ENCODE results near the gene STARD3.
A peak's percentile ranks its signal among the peaks of the same experiment; 100 is the strongest.
"Not testable (repeated sequence)": the region's sequence is repeated elsewhere in the genome, so short reads cannot be mapped to it uniquely, and the experiment has no call there.

The STARD3 gene

DNA sequence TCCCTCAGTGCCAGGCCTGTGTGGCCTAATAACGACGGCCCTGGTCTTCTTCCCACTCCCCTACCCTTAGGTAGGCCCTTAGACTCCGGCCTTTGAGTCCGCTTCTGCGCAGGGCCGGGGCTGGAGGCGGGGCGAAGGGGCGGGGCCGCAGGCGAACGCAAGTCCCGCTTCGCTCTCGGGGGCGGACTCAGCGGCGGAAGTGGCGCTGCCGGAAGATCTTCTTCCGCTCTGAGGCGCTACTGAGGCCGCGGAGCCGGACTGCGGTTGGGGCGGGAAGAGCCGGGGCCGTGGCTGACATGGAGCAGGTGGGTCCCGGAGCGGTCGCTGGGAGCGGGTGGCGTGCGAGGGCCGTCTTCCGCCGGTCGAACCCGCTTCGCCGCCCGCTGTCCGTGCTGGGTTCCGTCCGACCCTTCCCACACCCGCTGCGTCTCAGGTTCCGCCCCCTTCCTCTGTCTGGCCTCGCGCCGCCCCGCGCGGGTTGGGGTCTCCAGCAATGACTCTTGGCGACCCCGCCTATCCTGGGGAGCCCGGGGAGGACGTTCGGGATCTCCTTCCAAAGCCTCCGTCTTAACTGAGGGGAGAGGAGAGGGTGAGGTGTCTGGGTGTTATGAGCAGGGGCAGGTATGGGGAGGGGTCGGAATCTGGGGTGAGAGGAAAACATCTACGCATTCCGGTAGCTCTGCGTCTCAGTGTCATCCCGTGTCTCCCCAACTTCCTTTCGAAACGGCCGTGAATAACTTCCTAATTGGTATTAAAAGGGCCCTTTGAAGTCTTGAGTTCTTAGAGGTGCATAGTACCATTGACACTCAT lies at the start of gene STARD3:
STARD3 (plus strand) TSS at position 218 of the 810 bp plus-strand sequence. CDS start 16,388 bp downstream, outside the sequence.
- DNase-seq (ENCODE audit: low spot score) = peak; percentile 86

DNA sequence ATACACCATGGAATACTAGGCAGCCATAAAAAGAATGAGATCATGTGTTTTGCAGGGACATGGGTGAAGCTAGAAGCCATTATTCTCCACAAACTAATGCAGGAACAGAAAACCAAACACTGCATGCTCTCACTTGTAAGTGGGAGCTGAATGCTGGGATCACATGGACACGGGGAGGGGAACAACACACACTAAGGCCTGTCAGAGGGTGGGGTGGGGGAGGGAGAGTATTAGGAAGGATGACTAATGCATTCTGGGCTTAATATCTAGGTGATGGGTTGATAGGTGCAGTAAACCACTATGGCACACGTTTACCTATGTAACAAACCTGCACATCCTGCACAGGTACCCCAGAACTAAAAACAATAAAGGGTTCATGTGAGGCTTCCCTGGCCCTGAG lies 46.8 kb upstream of the STARD3 start:
- not testable (repeated sequence) for DNase-seq (ENCODE audit: low spot score)

DNA sequence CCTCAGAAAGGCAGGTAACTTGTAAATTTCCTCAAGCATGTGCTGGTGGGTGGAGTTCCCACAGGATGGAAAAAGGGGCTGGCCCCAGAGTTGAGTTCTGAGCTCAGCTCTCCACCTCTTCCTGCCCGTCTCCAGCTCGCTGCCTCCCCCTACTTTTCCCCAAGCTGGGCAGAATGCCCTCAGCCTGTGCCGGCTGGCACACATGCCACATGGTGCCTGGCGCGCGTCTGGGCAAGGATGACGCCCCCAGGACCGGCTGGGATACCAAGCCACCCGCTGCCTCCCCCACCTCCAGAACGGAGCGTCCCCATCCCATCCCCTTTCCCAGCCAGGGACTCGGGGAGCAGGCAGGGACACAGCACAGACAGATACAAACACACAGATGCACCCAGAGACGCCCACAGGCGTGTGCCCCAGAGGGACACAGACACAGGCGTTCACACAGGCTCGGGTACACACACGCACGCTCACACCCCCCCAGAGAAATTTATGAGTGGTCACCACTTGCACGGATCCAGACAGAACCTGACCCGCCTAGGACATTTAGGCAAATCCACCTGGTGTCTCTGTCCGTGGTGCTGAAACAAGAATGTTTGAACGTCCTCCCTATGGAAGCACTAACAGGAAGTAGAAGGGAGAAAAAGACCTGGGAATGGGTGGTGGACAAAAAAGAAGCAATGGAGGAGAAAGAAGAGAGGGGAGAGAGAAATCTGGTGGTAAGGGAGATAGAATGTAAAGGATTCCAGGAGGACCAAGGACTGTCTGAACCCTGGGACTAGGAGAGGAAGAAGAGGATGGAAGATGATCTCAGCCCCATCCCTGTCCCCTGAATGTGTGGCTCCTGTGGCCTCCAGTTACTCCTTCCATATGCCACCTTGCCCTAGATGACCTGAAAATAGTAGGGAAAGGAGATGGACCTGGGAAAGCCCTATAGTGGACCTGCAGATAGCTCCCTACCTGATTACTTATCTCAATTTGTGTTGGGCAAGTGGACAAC lies 44.7 kb upstream of the STARD3 start:
- peak; percentile 21 for DNase-seq (ENCODE audit: low spot score)

GRCh38 chr17:39593371-39593770 lies 43.6 kb upstream of the STARD3 start:
- DNase-seq (ENCODE audit: low spot score) = no peak

- DNase-seq (ENCODE audit: low spot score) = no peak
Observed at GRCh38 chr17:39595294-39595693, 41.6 kb upstream of the STARD3 start.

- no peak for DNase-seq (ENCODE audit: low spot score)
Observed at GRCh38 chr17:39595928-39596510, 40.9 kb upstream of the STARD3 start.

DNA sequence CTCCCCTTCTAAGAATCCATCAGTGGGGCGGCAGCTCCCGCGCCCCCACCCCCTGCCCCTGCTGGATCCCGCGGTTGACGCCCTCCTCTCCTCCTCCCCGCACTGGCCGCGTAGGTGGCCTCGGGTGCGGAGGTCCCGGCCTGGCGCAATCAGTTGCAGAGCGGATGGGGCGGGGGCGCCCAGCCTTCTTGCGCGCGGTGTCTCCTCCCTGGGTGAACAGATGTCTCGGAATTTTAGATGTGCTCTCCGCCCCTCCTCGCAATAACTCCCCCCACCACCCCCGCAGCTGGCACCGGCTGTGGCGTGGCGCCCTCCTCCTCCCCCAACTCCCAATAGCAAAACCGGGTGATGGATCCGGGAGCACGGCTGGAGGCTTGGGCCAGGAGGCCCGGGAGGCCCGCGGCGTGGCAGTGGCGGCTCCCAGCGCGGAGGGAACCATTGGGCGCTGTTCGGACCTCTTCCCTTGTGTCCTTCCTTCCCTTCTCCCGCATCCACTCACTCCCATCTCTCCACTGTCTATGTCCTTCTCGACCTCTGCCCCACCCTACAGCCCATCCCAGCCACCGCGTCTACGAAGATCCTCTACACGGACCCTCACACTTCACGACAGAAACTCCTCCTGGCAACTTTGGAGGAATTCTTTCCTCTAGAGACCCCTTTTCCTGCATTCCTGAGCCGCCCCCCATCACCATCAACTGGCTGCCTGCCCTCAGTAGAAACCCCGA lies 40.2 kb upstream of the STARD3 start:
- DNase-seq (ENCODE audit: low spot score) = no peak

DNA sequence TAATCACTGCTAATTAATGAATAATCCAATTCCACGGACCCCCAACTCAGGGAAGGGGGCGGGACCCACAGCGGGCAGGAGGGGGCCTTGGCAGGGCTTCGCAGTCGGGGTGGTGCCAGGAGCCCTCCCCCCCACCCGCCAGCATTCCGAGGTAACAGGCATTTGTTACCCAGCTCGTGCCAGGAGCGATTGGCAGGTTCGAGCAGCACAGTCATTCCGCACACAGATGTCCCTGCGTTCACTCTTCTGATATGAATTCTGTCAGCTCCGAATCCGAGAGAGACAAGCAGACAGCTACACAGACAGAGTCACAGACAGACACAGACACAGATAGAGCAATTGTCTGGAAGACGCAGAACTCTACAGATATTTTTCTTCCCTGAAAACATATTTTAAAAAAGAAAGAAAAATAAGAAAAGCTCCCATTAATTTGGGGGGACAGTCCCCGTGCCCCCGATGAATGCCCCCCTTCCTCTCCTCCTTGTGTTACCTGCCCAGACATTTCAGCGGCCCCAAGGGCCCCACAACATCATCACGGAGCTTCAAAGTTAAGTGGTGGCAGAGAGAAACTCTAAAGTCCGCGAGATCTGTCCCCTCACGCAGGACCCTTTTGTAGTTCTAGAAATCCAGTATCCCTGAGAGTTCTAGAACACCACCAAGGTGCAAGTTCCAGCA lies 39.4 kb upstream of the STARD3 start:
- no peak for DNase-seq (ENCODE audit: low spot score)

- no peak for DNase-seq (ENCODE audit: low spot score)
Observed at GRCh38 chr17:39598047-39598481, 38.9 kb upstream of the STARD3 start.

DNA sequence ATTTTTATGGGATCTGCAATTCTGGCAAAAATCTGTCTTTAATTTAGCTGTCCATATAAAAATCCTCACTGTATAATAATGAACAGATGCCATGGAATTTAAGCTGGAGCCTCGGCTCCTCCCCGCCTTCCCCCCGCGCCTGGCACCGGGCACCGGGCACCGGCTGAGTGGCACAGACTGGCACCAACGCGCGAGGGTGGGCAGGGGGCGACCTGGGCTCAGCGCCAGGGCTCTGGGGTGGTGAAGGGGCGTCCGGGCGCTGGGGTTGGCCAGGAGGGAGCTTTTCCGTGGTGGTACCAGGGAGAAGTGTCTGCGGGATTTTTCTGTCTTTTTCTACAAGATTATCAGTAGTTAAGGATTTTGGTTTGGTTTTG lies 38.3 kb upstream of the STARD3 start:
- no peak for DNase-seq (ENCODE audit: low spot score)

DNA sequence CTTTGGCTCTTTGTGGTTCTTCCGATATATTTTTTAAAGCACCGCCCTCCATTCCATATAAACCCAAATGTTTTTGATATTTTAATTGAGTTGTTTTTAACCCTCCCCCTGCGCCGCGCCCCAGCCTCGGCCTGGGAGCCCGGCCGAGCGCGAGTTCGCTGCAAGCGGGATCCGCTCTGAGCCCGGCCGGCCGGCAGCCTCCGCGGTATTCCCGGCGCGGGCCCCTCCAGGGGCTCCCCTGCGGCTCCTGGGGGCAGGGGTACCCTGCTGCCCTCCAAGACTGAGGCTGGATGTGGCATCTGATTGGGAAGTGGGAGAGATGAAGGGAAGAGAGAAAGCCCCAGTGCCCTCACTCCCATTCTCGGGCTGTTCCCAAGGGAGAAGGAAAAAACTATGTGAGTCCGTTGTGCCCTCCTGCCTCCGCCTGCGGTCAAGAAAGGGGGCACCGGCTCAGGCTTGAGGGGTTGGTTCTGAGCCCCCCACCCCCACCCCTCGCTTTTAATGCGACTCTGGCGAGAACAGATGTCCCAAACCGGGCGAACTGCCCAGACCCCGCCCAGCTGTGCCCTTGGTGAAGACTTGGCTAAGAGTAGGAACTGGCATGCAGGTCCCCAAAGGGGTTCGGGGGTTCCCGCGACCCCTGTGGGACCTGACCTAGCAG lies 37.8 kb upstream of the STARD3 start:
- no peak for DNase-seq (ENCODE audit: low spot score)

GRCh38 chr17:39599665-39600231 lies 37.2 kb upstream of the STARD3 start:
- DNase-seq (ENCODE audit: low spot score) = no peak

DNA sequence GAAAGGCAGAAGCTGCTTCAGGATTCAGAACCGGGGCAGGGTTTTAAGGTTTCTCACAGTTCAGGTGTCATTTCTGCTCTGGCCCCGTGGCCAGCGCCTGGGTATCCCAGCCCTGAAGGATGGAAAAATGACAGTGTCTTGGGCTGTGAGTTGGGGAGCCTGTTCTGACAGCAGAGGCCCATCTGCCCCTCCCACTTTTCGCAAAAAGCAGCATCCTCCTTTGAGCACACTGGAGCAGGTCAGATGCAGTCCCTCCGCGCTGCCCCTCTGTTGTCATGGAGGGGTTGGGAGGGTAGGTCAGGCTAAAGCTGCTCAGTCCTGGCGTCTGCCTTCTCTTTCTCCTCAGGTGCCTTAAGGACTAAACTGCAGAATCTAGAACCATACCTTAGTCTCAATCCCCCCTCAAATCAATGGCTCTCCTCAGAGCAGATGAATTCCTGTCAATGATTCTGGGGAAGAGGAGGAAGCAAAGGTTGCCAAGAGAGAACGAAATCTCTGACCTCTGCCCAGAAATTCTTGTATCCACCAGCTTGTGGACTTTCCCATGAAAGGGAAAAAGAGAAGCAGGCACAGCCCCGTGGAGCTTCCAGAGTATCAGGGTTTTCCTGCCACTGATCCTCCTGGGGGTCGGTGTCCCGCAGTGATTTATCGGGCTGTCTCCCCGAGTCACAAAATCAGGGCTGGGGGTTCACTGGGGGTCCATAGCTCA lies 36.5 kb upstream of the STARD3 start:
- DNase-seq (ENCODE audit: low spot score) = no peak

DNA sequence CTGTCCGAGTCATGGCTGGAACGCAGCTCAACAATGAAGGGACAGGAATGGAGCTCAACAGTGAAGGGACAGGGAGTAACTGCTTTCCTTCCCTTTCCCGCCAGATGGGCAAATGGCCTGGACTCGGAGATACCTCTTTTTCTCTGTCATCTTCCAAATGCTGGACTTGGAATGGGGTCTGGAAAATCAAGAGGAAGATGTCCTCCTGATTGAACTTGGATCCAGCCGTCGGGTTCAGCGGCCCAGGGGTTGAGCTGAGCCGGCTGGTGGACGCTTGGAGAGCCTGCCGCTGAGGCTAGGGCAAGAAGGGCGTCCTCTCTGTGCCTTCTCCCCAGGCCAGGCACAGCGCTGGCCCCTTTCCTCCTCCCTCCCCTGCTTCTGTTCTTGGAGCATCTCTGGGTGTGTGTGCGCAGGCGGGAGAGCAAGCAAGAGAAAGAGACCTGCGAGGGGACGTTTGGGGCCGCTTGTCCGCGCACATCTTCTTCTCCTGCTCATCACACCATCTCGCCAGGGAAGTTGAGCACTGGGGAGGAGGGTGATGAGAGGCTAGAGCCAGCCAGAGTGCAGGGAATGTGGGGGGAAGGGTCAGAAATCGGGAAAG lies 35.8 kb upstream of the STARD3 start:
- DNase-seq (ENCODE audit: low spot score) = no peak

DNA sequence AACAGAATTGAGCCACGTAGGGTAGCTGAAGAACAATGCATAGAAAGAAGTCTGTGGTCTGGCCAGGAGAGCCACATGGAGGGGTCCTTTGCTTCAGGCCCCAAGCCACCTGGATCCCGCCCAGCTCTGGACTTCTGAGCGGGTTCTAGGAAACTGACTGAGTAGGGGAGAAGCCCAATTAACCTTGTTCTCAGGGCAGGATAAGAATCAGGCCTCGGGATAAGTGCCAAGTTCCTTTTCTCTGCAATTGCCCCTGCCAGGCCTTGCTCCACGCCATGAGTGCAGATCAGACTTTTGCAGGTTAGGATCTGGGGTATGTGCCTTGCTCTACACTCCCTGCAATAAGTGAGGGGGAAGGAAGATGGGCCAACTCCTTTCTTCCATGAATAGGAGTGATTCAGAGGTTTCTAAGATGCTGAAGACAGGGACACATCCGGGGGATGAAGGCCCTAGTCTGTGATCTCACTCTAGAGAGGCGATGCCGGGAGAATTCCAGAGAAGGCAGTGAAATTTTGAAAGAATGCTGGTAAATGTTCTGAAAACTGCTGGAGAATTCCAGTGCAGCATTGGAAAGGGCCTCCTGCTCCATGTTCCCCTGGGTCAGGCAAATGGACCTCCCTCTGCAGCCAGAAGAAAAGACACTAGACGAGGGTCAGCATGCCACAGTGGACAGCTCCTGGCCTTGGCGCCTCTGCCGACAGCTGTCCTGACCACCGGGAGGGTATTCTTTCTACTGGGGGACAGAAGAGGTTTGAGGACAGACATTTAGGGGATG lies 35.0 kb upstream of the STARD3 start:
- DNase-seq (ENCODE audit: low spot score) = no peak

DNA sequence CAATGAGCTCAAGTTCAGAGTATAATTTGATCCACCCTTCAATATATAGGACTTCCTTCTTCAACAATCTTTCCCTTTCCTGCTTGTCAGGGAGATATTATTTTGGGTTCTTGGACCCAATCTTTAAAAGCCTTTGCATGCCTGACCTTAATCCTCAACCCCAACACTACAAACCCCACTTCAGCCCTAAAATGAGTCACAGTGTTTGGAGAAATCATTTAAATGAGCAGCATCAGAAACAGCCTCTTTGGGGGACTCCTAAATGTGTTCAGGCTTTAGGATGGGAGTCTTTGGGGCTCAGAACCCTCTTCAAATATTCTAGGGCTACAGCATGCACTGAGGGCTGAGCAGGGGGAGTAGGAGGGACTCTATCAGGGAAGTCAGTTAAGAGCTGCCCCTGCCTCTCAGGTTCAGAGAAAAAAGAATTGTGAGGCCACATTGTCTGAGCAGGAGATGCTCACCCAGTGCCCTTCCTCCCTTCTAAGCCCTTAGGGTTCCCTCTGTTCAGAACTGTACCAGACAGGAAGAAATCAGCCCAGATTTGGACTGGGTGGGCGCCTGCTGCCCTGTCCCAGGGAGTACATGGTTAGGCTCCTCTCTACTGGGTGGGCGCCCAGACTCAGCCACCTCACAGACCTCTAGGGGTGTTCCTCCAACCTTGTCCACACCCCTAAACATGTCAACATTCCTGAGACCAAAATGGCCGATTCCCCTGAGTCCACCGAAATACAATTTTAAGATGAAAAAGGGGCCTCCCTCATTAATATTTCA lies 34.2 kb upstream of the STARD3 start:
- DNase-seq (ENCODE audit: low spot score) = no peak

DNA sequence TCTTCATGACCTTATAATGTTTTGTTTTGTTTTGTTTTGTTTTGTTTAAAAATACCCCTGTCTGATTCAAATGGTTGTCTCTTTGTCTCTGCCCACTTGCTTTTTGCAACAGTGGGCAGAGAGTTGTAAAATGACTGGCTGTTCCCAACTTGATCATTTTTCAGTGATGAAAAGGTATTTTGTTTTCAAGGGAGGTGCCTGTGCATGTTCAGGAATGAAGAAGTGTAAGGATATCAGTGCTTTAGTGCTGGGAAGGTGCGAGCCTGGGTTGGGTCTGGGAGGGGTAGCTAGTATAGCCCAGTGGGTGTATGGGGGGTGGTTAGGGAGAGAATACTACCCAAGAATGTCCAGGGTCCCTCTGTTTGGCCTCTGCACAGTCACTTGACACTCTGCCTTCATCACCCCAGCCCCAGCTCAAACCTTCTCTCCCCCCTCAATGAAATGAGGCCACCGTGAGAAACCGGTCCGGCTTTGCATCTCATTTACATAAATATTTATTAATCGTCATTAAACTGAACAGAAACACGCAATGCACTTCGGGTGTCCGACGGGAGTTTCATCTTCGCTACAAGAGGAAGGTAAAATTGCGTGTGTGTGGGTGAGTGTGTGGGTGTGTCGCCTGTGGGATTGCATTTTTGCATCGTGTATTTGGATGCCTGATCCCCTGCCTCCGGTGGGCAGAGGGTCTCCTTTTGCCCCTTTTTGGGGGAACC lies 33.5 kb upstream of the STARD3 start:
- DNase-seq (ENCODE audit: low spot score) = no peak

Measured in CD4-positive, alpha-beta T cell treated with Interleukin-15 for 4 hours (primary cell).